ENCODE results near the gene PC.

DNA sequence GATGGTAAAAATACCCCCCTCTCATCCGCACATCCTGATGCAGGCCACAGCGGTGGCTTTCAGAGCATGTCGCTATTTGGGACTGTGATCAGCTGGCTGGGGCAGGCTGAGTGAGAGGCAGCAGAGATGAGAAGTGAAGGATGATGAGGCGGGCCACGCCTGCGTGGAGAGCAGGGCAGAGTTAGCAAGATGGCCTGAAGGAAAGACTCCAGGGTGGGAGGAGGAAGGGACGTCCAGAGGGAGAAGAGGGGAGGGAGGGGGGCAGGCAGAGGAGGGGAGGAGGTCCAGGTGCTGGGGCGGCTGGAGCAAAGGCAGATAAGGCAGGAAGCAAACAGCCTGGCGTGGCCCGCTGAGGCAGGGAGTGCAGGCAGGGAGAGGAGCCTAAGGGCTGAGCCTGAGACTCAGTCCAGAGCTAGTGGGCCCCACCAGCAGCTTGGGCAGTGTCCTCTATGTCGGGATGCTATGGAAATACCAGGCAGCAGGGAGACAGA is 72.2 kb downstream of the PC start:
- TF ChIP-seq, protein P1, sequence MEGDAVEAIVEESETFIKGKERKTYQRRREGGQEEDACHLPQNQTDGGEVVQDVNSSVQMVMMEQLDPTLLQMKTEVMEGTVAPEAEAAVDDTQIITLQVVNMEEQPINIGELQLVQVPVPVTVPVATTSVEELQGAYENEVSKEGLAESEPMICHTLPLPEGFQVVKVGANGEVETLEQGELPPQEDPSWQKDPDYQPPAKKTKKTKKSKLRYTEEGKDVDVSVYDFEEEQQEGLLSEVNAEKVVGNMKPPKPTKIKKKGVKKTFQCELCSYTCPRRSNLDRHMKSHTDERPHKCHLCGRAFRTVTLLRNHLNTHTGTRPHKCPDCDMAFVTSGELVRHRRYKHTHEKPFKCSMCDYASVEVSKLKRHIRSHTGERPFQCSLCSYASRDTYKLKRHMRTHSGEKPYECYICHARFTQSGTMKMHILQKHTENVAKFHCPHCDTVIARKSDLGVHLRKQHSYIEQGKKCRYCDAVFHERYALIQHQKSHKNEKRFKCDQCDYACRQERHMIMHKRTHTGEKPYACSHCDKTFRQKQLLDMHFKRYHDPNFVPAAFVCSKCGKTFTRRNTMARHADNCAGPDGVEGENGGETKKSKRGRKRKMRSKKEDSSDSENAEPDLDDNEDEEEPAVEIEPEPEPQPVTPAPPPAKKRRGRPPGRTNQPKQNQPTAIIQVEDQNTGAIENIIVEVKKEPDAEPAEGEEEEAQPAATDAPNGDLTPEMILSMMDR (IDR thresholded peaks at IDR 0.05): no peak
- TF ChIP-seq POLR2AphosphoS5 (IDR thresholded peaks at IDR 0.05) (no peak), EP300 (IDR thresholded peaks at IDR 0.05) (no peak)

Data from sigmoid colon (tissue), 4 donors.